Measurements from ENCODE around the gene PRSS38. TPM values are rescaled to one million over a fixed set of nuclear protein-coding genes. Genes with fewer than 3 reads are reported as not detected.

PRSS38 gene
- total and polyA plus RNA-seq, 4 donors, result not detected

DNA sequence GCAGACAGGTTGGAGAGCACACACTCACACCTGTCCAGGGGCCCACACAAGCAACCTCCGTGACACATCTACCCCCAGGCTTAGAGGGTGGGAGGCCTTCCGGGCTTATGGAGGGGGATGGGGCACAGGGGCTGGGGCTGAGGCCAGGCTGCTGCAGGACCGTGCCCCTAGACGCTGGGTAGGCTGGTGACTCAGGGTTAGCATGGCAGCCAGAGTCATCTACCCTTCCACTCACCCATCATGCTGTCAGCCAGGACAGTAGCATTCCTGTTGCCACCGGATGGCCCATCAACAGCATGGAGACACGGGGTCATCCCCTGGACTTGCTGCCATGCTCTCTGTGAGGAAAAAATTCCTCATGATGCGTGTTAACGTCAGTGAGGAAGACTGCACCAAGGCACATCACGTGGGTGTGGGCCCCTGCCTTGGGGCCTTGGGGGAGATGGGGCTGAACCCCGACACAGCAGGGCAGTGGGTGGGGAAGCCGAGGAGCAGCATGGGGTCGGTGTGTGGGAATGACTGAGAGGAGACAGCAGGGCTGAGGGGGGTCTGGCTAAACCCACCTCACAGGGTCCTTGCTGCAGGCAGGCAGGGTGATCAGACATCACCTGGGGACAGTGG, 79.5 kb downstream of the PRSS38 start:
- no peak overlapping the region for H3K4me3 ChIP-seq (ENCODE audit: low read depth, low read length)
- 88% methylated on average over 10 of the region's 12 CpGs for WGBS (ENCODE audit: insufficient coverage)
- H3K9me3 ChIP-seq (ENCODE audit: control insufficient read depth, insufficient read depth, low read length), result no peaks in the 10 kb centered on the region
- peaks cover 27% of the 10 kb centered on the region for H3K4me1 ChIP-seq (ENCODE audit: control insufficient read depth, insufficient read depth, low read length)
- H3K36me3 ChIP-seq (ENCODE audit: control insufficient read depth, insufficient read depth, low read length), result no peaks in the 10 kb centered on the region
- H3K27ac ChIP-seq (ENCODE audit: low read depth, low read length), result no peak overlapping the region
- H3K27me3 ChIP-seq (ENCODE audit: control insufficient read depth, insufficient read depth, low read length), result no peaks in the 10 kb centered on the region
- no peak for DNase-seq (ENCODE audit: low read depth in 4 of 6, low spot score in 6 of 6)

Other genes starting within 250 kb of the PRSS38 start
- gene JMJD4, start 80.4 kb upstream of the PRSS38 start, total RNA-seq, result 10 to 100 TPM in 1 of 2 donors, 1 to 10 TPM in 1; 9.7 to 20.4 TPM
- gene JMJD4, start 80.4 kb upstream of the PRSS38 start, polyA plus RNA-seq (ENCODE audit: insufficient read length in 2 of 2), result 10 to 100 TPM; 16.2 to 16.7 TPM
- 10 to 100 TPM; 53.8 to 66.4 TPM for gene SNAP47, start 80.2 kb upstream of the PRSS38 start, total RNA-seq
- 10 to 100 TPM; 56.7 to 60.0 TPM for gene SNAP47, start 80.2 kb upstream of the PRSS38 start, polyA plus RNA-seq (ENCODE audit: insufficient read length in 2 of 2)
- 1 to 10 TPM; 1.9 to 6.4 TPM for gene WNT9A, start 132.3 kb downstream of the PRSS38 start, total RNA-seq
- gene WNT9A, start 132.3 kb downstream of the PRSS38 start, polyA plus RNA-seq (ENCODE audit: insufficient read length in 2 of 2), result 1 to 10 TPM; 5.0 to 5.4 TPM
- gene WNT3A, start 191.3 kb downstream of the PRSS38 start, total RNA-seq, result under 1 TPM in 1 of 2 donors, not detected in 1; 0.06 TPM
- not detected for gene WNT3A, start 191.3 kb downstream of the PRSS38 start, polyA plus RNA-seq (ENCODE audit: insufficient read length in 2 of 2)